H1 (cell line): ENCODE measurements around the gene OCEL1. TPM values are rescaled to one million over a fixed set of nuclear protein-coding genes. Genes with fewer than 3 reads are reported as not detected.

Experiments
- CTCF ChIA-PET: fragments of 300-600 bp; sonication (Branson Sonifier 250); formaldehyde crosslinking; loops from one replicate; lab custom pipeline; 2021; ENCODE audit not compliant: partially characterized antibody; lab: Charles Lee
- POLR2A ChIA-PET: fragments of 300-600 bp; sonication (Branson Sonifier 250); formaldehyde crosslinking; loops from one replicate; lab custom pipeline; 2021; ENCODE audit warnings: inconsistent platforms; ENCODE audit not compliant: partially characterized antibody; lab: Charles Lee
- DNase-seq, 2 experiments: peaks; one replicate each; pipeline versions ENCODE4 v3.0.0 to v3.0.0-alpha.2; 2010 to 2022; ENCODE audit warnings: low spot score in 2 of 2, low read depth in 1 of 2, mixed read lengths in 1 of 2
- FAIRE-seq: peaks from 2 replicates; lab custom pipeline; 2011; peaks lifted over from hg19 to GRCh38; lab: Jason Lieb, UNC
- H2AFZ ChIP-seq: 2 replicates; pipeline ENCODE4 v1.8.1; 2012; ENCODE audit warnings: low read length, inconsistent platforms
- H2AK5ac ChIP-seq: 2 replicates; pipeline ENCODE4 v1.6.1; 2013; ENCODE audit warnings: low read depth, low read length
- H2BK120ac ChIP-seq: replicated peaks from 2 replicates; pipeline ENCODE3; 2013; ENCODE audit warnings: low read depth, low read length, inconsistent platforms
- H2BK12ac ChIP-seq: 2 replicates; pipeline ENCODE4 v1.6.1; 2013; ENCODE audit warnings: low read depth, low read length
- H2BK15ac ChIP-seq: 2 replicates; pipeline ENCODE4 v1.6.1; 2013; ENCODE audit warnings: low read length
- H2BK20ac ChIP-seq: 2 replicates; pipeline ENCODE4 v1.6.1; 2013; ENCODE audit warnings: low read length
- H2BK5ac ChIP-seq: 2 replicates; pipeline ENCODE4 v1.6.1; 2013; ENCODE audit warnings: low read depth, low read length
- H3K14ac ChIP-seq: 2 replicates; pipeline ENCODE4 v1.6.1; 2013; ENCODE audit warnings: inconsistent platforms; ENCODE audit not compliant: insufficient read length
- H3K18ac ChIP-seq: 2 replicates; pipeline ENCODE4 v1.6.1; 2013; ENCODE audit warnings: low read length; ENCODE audit errors: extremely low read depth
- H3K23ac ChIP-seq: 2 replicates; pipeline ENCODE4 v1.6.1; 2013; ENCODE audit warnings: inconsistent platforms; ENCODE audit not compliant: insufficient read length
- H3K23me2 ChIP-seq: 2 replicates; pipeline ENCODE4 v1.6.1; 2013; ENCODE audit warnings: low read depth, low read length
- H3K27ac ChIP-seq: 2 replicates; pipeline ENCODE4 v1.6.1; 2011; ENCODE audit warnings: low read depth, low read length, inconsistent platforms
- H3K27me3 ChIP-seq, 4 experiments: replicated peaks in 1 of 4; 1 replicate in 1 of 4; 2 replicates in 3 of 4; pipeline versions ENCODE4 v1.6.1 to v1.8.1; 2011 to 2013; ENCODE audit warnings: low read length in 3 of 4, mild to moderate bottlenecking in 3 of 4, inconsistent platforms in 2 of 4, mixed read lengths in 2 of 4, moderate library complexity in 1 of 4; ENCODE audit not compliant: control insufficient read depth in 3 of 4, insufficient read depth in 3 of 4; ENCODE audit errors: extremely low read depth in 1 of 4
- H3K36me3 ChIP-seq, 4 experiments: 2 replicates each; pipeline versions ENCODE4 v1.6.1 to v1.8.1; 2011 to 2013; ENCODE audit warnings: mild to moderate bottlenecking in 4 of 4, low read length in 3 of 4, moderate library complexity in 2 of 4, control low read depth in 1 of 4, inconsistent platforms in 1 of 4; ENCODE audit not compliant: insufficient read depth in 4 of 4, control insufficient read depth in 2 of 4
- H3K4ac ChIP-seq: replicated peaks from 2 replicates; pipeline ENCODE3; 2013; ENCODE audit warnings: low read length, low read depth, mixed read lengths, inconsistent platforms; ENCODE audit not compliant: insufficient read length
- H3K4me1 ChIP-seq, 4 experiments: replicated peaks in 1 of 4; 1 replicate in 1 of 4; 2 replicates in 3 of 4; pipeline versions ENCODE4 v1.6.1 to v1.8.1; 2011 to 2013; ENCODE audit warnings: low read length in 3 of 4, inconsistent platforms in 2 of 4, mixed read lengths in 1 of 4; ENCODE audit not compliant: insufficient read depth in 4 of 4, control insufficient read depth in 3 of 4
- H3K4me2 ChIP-seq, 2 experiments: 2 replicates each; pipeline versions ENCODE4 v1.6.1 to v1.8.1; 2011 to 2013; ENCODE audit warnings: low read depth in 2 of 2, low read length in 2 of 2, control low read depth in 1 of 2, inconsistent platforms in 1 of 2, mild to moderate bottlenecking in 1 of 2; ENCODE audit not compliant: insufficient read depth in 1 of 2
- H3K4me3 ChIP-seq, 4 experiments: fragments of 200-600, 300-600 bp in 1 of 4; sonication (generic), shearing (Covaris generic), sonication (Bioruptor Twin) in 1 of 4; 2 replicates each; pipeline versions ENCODE4 v1.5.1 to v1.8.1; 2011 to 2016; ENCODE audit warnings: low read length in 4 of 4, low read depth in 3 of 4, control low read depth in 2 of 4, inconsistent platforms in 2 of 4, mild to moderate bottlenecking in 2 of 4, mixed read lengths in 1 of 4, moderate library complexity in 1 of 4; ENCODE audit not compliant: insufficient read depth in 2 of 4; ENCODE audit errors: extremely low read depth in 1 of 4
- H3K56ac ChIP-seq: replicated peaks from 2 replicates; pipeline ENCODE3; 2013; ENCODE audit warnings: low read depth, mild to moderate bottlenecking, mixed read lengths, low read length, inconsistent platforms; ENCODE audit not compliant: insufficient read length
- H3K79me1 ChIP-seq: 2 replicates; pipeline ENCODE4 v1.6.1; 2013; ENCODE audit warnings: low read depth, low read length, control low read depth
- H3K79me2 ChIP-seq, 2 experiments: 2 replicates each; pipeline versions ENCODE4 v1.6.1 to v1.8.1; 2012 to 2013; ENCODE audit warnings: low read length in 2 of 2, mild to moderate bottlenecking in 2 of 2, inconsistent platforms in 1 of 2; ENCODE audit not compliant: insufficient read depth in 2 of 2, control insufficient read depth in 1 of 2
- H3K9ac ChIP-seq, 4 experiments: replicated peaks in 1 of 4; 1 replicate in 1 of 4; 2 replicates in 3 of 4; pipeline versions ENCODE4 v1.6.1 to v1.8.1; 2011 to 2013; ENCODE audit warnings: low read depth in 3 of 4, low read length in 3 of 4, control low read depth in 2 of 4, mild to moderate bottlenecking in 2 of 4, moderate library complexity in 2 of 4, inconsistent platforms in 1 of 4; ENCODE audit errors: extremely low read depth in 1 of 4
- H3K9me3 ChIP-seq, 2 experiments: 2 replicates each; pipeline versions ENCODE4 v1.6.1 to v1.8.1; 2012 to 2013; ENCODE audit warnings: mild to moderate bottlenecking in 2 of 2, moderate library complexity in 2 of 2, control low read depth in 1 of 2, inconsistent platforms in 1 of 2, low read depth in 1 of 2, low read length in 1 of 2, mixed read lengths in 1 of 2; ENCODE audit not compliant: insufficient read depth in 2 of 2
- H4K20me1 ChIP-seq, 2 experiments: replicated peaks in 1 of 2; 2 replicates each; pipeline versions ENCODE3 to v1.8.1; 2011 to 2013; ENCODE audit warnings: inconsistent platforms in 2 of 2, low read length in 2 of 2, mild to moderate bottlenecking in 1 of 2; ENCODE audit not compliant: insufficient read depth in 2 of 2, control insufficient read depth in 1 of 2
- H4K5ac ChIP-seq: 2 replicates; pipeline ENCODE4 v1.6.1; 2013; ENCODE audit warnings: low read length, low read depth, mixed read lengths, inconsistent platforms; ENCODE audit not compliant: insufficient read length
- H4K8ac ChIP-seq: 2 replicates; pipeline ENCODE4 v1.8.0; 2013; ENCODE audit warnings: mild to moderate bottlenecking, moderate library complexity, low read length, inconsistent platforms; ENCODE audit not compliant: insufficient read depth; ENCODE audit errors: extremely low read depth
- H4K91ac ChIP-seq: replicated peaks from 2 replicates; pipeline ENCODE3; 2013; ENCODE audit warnings: low read length, mixed read lengths, inconsistent platforms; ENCODE audit not compliant: insufficient read length
- BRCA1 ChIP-seq: IDR thresholded peaks from 2 replicates; pipeline ENCODE4 v1.6.1; 2012; ENCODE audit warnings: low read depth, low read length, improper control_type of control experiment
- E2F6 ChIP-seq: IDR thresholded peaks from 2 replicates; pipeline ENCODE4 v1.6.1; 2012; ENCODE audit warnings: inconsistent platforms
- JUN ChIP-seq: IDR thresholded peaks from 2 replicates; pipeline ENCODE4 v1.6.1; 2011; ENCODE audit warnings: low read depth, mild to moderate bottlenecking, improper control_type of control experiment, low read length
- KDM5A ChIP-seq: fragments of 200-600 bp; IDR thresholded peaks from 2 replicates; pipeline ENCODE4 v1.7.1; 2012; ENCODE audit warnings: mild to moderate bottlenecking, low read length, inconsistent platforms, mixed read lengths
- MAFK ChIP-seq: IDR thresholded peaks from 2 replicates; pipeline ENCODE4 v1.6.1; 2012; ENCODE audit warnings: low read depth, mild to moderate bottlenecking, improper control_type of control experiment, low read length
- NRF1 ChIP-seq: IDR thresholded peaks from 2 replicates; pipeline ENCODE4 v1.6.1; 2011; ENCODE audit warnings: mild to moderate bottlenecking, low read depth, low read length, improper control_type of control experiment
- RAD21 ChIP-seq, 2 experiments: IDR thresholded peaks in 1 of 2; conservative IDR thresholded peaks in 1 of 2; 2 replicates each; pipeline ENCODE4 v1.6.1; 2011; ENCODE audit warnings: low read depth in 2 of 2, low read length in 2 of 2, improper control_type of control experiment in 1 of 2, inconsistent platforms in 1 of 2, mild to moderate bottlenecking in 1 of 2, moderate library complexity in 1 of 2
- RBBP5 ChIP-seq: IDR thresholded peaks from 2 replicates; pipeline ENCODE4 v1.7.1; 2012; ENCODE audit warnings: low read depth, mild to moderate bottlenecking, inconsistent platforms, low read length, moderate library complexity, borderline replicate concordance
- RXRA ChIP-seq: IDR thresholded peaks from 2 replicates; pipeline ENCODE4 v1.6.1; 2011; ENCODE audit warnings: low read depth, mild to moderate bottlenecking, low read length, moderate library complexity; ENCODE audit not compliant: insufficient read depth
- SP2 ChIP-seq: IDR thresholded peaks from 2 replicates; pipeline ENCODE4 v1.6.1; 2012; ENCODE audit warnings: mild to moderate bottlenecking, low read length, inconsistent platforms
- SRF ChIP-seq: IDR thresholded peaks from 2 replicates; pipeline ENCODE4 v1.6.1; 2011; ENCODE audit warnings: mild to moderate bottlenecking, low read depth, low read length, moderate library complexity
- TAF1 ChIP-seq: IDR thresholded peaks from 2 replicates; pipeline ENCODE4 v1.6.1; 2011; ENCODE audit warnings: mild to moderate bottlenecking, low read depth, low read length
- WGBS, 2 experiments: shearing (Covaris generic) in 1 of 2; methylation state at CpG; one replicate each; pipeline versions ENCODE4 v1.1.6 to v1.1.7; 2013 to 2015; ENCODE audit warnings: low lambda C conversion rate in 2 of 2, mixed read lengths in 2 of 2, inconsistent platforms in 1 of 2, low coverage in 1 of 2, missing lambda C conversion rate in 1 of 2; ENCODE audit not compliant: insufficient replicate concordance in 2 of 2, insufficient coverage in 1 of 2, insufficient read length in 1 of 2; ENCODE audit errors: extremely low coverage in 1 of 2, missing lambda C conversion rate in 1 of 2; 5-methylcytosine and 5-hydroxymethylcytosine counted together
- polyA plus RNA-seq, 7 experiments: library from polyadenylated mRNA; depleted of rRNA in 3 of 7; stranded (reverse) in 5 of 7; unstranded in 2 of 7; fragments of >200 nt in 5 of 7; fragments of 200-250 nt in 2 of 7; gene quantifications; 1 replicate in 5 of 7; 2 replicates in 1 of 7; 4 replicates in 1 of 7; pipeline versions ENCODE4 v1.2.1 to v1.2.3, GENCODE V29; 2011 to 2013; ENCODE audit warnings: missing spikeins in 2 of 7, mixed read lengths in 2 of 7
- total RNA-seq: library from RNA; stranded (reverse); fragmentation: NEBNext Ultra II Directional; extraction: Animal tissue kit (Norgen Biotek cat#: 25700); gene quantifications from 2 replicates; pipeline ENCODE4 v1.2.1, GENCODE V29; 2021

Gene OCEL1
- total and polyA plus RNA-seq, 2 of the 8 experiments (the other 6 are each of a cell fraction or from before 2014, with no cell fraction given): 13.3 to 32.6 TPM

GRCh38 chr19:17259118-17259780, 33.2 kb downstream of the OCEL1 start:
- Histone ChIP-seq H4K8ac (no peak overlapping the region), H3K4ac (no peak overlapping the region), H2BK12ac (no peak overlapping the region), H3K27me3 (no peaks in the 10 kb centered on the region), H3K23ac (no peak overlapping the region), H3K14ac (no peak overlapping the region), H3K56ac (no peak overlapping the region), H3K4me2 (no peak overlapping the region), H2BK120ac (no peak overlapping the region), H2AK5ac (no peak overlapping the region), H2BK15ac (no peak overlapping the region), H2BK20ac (no peak overlapping the region), H3K18ac (no peak overlapping the region), H4K5ac (no peak overlapping the region), H4K20me1 (no peaks in the 10 kb centered on the region), H3K9ac (no peak overlapping the region), H2BK5ac (no peak overlapping the region), H3K9me3 (peaks cover 15 to 19% of the 10 kb centered on the region in 2 experiments; a peak in 3 of 4 replicates), H3K79me2 (no peaks in the 10 kb centered on the region), H3K36me3 (peaks cover 2 to 13% (median 4%) of the 10 kb centered on the region in 4 experiments; a peak in 4 of 8 replicates), H3K4me1 (peaks cover 0 to 2% (median 0%) of the 10 kb centered on the region in 4 experiments; a peak in 2 of 7 replicates), H4K91ac (no peak overlapping the region), H3K4me3 (no peak overlapping the region), H3K23me2 (no peaks in the 10 kb centered on the region), H2AFZ (no peak overlapping the region), H3K79me1 (no peaks in the 10 kb centered on the region), H3K27ac (no peak overlapping the region)
- no peak for DNase-seq
- no peak for FAIRE-seq
- POLR2A ChIA-PET: interaction anchor here (1.4 to 12.8 kb wide), 7 partner anchors 8 to 33 kb away, joined by 3 to 113 read pairs (median 6); partner anchors contain the start of gene ANKLE1
- WGBS, 2 experiments: 93% methylated on average over 9 of the region's 9 CpGs; no CpG with 5 or more reads in 1 of the 2 experiments
- CTCF ChIA-PET: interaction anchor here (0.8 to 5.3 kb wide), 11 partner anchors 10 to 133 kb away, joined by 3 to 56 read pairs (median 4); partner anchors contain the start of genes ANKLE1, MRPL34 and OCEL1
- TF ChIP-seq SP2 (no peak), SRF (no peak), NRF1 (no peak), TAF1 (no peak), RAD21 (IDR thresholded peaks at IDR 0.05 in 1 of 2, conservative IDR thresholded peaks at IDR 0.05 in 1 of 2; ENCODE audit: low read depth in 2 of 2, low read length in 2 of 2) (no peak), RXRA (no peak), RBBP5 (no peak), JUN (no peak), BRCA1 (no peak), E2F6 (no peak), KDM5A (no peak), MAFK (no peak)
